ENCODE results near the gene NR5A2.

Gene NR5A2

DNA sequence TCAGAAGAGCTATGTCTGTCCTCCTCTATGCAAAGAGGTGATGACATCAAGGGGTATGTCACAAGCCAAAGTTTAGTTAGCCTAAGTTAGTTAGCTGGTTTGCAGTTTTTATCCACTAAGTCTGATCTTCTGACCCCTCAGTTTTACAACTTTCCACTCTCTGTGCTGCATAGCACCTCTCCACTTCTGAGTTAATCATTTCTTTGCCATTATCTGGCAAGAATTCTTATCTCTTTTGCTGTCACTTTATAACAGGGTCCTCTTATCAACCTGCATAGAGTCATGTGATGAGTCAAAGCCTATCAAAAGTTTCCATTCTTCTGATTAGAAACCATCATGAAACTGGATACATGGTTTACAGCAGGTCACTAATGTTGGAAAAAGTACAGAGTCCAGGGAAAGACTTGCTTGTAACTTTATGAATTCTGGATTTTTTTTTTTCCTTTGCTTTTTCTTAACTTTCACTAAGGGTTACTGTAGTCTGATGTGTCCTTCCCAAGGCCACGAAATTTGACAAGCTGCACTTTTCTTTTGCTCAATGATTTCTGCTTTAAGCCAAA is at the start of gene NR5A2:
TSS of gene NR5A2 (plus strand) at position 447 of the 560 bp plus-strand sequence. CDS start 138 bp downstream, outside the sequence.
- no peak for DNase-seq (ENCODE audit: low spot score)

DNA sequence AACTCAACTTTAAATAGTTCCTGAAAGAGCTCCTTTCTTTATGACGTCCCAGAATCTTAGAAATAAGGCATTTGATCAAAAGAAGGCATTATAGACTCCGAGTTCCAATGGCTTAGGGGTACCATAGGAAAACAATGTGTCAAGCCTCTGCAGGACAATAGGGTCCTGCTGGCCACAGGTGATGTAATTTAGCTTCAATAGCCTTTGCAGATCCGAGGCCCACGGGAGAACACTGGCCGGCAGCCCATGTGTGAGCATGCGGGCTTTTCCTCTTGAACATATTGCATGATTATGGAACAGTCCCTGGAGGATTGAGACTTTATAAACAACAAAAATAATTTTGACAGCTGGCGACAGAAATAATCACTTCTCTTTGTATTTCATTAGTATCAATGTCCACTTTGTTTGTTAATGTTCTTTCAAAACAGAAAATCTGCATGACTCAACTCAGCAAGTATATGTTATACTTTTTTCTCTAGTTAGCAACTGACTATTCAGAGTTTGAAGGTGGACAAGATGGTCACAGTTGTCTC is 49.0 kb upstream of the NR5A2 start:
- no peak for DNase-seq (ENCODE audit: low spot score)

DNA sequence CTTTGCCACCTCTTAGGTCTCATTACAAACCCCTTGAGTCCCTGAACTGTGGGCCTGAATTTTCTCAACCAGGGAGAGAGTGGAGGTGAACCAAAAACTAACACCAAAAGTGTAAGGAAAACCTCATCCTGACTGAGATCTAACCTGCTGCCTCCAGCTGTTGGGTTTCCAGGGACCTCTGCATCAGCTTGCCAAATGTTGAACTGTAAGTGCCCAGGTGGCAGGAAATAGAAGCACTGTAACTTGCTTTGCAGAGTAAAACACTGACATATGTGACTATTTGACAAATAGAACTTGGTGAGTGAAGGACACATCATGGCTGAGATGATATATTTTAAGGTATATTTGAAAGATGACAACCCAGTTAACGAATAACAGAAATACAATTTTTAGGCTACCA is 48.4 kb upstream of the NR5A2 start:
- no peak for DNase-seq (ENCODE audit: low spot score)

DNA sequence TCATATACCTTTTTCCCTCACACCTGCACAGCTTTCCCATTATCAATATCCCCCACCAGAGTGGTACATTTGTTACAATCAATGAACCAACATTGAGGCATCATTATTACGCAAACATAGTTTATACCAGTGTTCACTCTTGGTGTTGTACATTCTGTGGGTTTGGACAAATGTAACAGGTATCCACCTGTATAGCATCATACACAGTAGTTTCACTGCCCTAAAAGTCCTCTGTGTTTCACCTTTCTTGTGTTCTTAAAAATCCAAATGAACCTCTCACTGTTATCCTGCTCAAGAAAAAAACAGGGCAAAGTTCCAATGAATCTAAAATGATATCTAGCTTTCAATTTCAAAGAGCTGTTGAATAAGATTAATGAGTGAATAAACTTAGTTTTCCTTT is 45.9 kb upstream of the NR5A2 start:
- DNase-seq (ENCODE audit: low spot score): no peak

DNA sequence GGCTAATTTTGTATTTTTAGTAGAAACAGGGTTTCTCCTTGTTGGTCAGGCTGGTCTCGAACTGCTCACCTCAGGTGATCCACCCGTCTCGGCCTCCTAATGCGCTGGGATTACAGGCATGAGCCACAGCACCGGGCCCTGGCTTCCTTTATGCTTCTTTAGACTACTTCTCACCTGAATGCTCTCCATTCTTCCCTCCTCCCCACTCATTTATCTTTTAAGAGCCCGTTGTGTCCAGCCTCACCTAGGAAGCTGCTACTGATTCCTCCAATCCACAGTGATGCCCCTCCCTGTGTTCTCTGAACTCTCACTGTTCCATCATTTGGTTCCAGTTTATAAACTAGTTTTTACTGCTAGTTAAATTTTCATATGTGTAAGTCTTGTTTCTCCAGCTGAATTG is 44.9 kb upstream of the NR5A2 start:
- DNase-seq (ENCODE audit: low spot score): no peak

DNA sequence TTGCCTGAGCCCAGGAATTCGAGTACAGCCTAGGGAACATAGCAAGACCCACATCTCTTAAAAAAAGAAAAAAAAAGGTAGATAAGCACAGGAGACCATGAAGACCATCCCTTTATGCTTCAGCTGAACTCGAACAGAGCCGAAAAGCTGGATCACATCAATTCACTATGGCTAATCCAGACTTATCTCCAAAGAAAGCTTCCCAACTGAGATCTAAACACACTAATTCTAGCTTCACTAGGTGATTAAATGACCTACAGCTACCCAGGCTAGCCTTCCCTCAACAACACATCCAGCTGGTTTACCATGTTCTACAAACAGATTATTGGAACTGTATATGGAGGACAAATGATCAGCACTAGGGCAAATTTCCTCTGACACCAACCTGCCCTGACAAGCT is 44.0 kb upstream of the NR5A2 start:
- no peak for DNase-seq (ENCODE audit: low spot score)

DNA sequence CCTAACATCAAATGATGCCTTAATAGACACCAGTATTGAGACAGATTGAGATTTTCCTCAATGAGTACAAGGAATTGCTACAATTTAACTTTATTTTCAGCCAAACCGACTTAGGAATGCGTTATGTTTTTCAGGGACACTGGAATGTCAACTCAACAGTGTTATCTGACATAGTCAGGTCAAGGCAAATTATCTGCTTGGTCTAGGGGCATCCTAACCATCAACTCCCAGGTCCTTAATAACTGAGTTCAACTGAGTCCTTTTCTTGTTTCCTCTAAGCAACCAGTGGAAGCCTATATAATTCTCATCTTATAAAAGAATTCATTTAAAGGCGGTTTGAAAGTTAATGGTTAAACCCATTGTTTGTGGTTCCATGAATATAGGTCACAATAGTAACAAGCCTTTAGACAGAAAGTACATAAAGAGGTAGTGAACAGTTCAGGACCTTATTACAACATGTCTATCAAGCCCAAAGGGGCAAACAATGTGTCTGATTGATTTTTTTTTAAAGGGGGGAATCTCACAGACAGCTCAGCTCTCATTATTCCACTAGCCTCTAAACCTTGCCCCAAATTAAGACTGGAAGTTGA is 32.3 kb upstream of the NR5A2 start:
- DNase-seq (ENCODE audit: low spot score): no peak

DNA sequence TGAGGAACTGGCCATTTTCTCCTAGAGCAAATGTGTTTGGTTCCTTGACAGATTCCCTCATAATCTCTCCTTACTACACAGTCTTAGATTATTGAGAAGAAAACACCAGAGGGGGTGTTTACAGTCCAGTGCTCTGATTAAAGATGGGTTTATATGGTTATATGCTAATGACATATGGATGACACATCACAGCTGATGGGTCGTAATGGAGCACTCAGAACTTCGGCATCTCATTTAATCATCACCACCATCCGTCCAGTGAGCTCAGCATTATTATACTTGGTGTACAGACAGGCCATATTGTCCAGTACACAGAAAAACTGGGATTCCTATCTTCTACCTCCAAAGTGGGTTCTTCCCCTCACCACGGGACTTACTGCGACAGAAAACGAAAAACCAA is 22.3 kb upstream of the NR5A2 start:
- no peak for DNase-seq (ENCODE audit: low spot score)

DNA sequence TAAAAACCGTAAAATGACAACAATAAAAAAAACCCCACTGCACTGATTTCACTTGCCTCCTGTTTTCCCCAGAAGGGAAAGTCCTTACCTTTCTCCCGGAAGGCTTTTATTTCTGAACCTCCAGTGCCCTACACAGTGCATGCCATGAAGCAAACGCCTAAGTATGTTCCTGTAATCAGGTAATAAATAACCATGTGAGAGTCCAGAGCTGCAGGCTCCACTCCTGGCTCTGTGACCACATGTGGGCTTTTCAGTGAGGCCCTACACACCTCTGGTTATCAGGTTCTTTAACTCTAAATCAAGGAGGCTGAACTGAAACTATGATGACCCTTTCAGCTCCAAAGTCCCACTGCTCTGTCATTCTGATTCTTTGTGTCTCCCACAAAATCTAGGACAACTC is 20.8 kb upstream of the NR5A2 start:
- no peak for DNase-seq (ENCODE audit: low spot score)

DNA sequence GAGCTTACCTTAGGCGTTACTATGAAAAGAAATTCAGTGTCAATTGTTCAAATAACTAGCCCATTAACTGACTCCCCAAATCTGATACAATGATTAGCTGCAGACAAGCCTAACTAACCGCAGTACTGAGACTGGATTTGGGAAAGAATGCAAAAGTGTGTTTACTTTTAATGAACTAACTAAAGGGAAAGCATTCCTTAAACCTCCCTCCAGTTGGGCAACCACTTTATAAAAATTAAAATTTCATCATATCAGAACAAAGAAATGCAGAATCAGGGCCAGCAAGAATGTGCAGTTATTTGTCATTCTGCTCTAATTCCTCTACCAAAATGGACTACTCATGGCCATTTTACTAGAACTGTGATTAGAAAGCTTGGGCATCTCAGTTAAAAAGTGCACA is 11.7 kb upstream of the NR5A2 start:
- DNase-seq (ENCODE audit: low spot score): no peak

DNA sequence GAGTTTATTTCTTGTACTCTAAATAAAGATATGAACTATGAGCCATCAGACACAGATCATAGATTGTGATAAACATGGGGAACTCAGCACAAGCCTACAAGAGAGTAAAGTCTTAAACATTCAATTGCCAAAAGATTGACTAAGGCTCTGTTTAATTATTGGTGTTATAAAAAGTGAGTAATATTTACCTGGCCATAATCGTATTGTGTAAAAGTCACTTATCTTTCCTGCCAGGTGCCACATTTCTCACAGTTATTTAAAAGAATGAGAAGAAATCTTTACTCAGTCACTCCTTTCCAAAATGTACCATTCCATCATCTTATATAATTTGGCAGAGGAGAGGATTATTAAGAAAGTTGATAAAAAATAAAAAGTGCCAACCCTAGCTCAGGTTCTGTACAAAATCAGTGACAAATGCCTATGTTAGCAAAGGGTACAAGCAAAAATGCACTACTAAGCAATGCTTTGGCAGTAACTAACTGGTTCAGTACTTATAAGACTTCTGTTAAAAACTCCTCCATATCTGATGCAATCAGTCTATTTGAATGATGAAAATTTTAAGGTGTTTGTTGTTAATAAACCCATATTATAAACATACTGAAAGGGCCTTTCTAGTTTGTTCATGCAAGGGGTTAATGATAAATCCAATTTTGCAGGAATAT is 5.8 kb upstream of the NR5A2 start:
- DNase-seq (ENCODE audit: low spot score): no peak

DNA sequence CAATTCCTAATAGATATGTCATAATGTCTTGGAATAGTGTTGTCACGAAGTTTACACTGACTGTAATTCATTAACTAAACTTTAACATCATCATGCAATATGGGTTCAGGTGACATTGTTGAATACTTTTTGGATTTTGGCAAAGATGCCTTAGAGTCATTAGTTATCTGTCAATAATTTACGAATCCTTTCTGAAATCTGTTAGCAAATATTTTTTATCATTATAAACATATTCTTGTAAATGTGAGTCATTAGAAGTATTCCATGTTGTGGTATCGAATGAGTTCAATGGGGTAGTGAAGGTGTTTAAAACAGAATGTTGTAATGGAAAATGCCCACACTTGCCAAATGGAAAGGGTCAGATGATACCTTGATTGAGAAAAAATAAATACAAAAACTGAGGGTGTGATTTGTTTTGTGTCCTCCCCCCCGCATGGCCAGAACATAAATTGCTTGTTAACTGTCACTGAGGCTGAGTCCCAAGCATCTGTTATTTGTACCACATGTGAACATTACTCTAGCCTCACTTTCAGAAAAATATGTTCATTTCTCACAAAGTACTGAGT is 5.2 kb upstream of the NR5A2 start:
- DNase-seq (ENCODE audit: low spot score): no peak

DNA sequence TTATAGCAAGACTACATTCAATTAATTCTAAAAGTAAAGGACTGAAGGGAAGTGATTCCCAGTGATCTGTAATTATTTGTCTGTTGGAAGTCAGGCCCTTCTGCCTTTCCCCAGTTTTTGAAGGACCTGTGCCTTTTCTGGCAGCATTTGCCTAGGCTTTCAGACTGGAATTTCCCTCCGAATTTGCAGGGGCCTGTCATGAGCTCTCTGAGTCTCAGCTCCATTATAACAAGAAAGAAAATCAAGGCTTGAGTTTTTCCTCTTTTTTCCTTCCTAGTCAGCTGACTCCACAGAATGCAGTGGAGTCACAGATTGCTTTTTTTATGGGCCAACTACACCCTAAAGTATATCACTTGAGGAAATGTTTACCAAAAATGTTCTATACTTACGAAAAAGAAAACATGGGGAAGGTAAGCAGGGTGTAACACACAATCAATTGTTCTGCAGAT is 1.1 kb downstream of the NR5A2 start:
- DNase-seq (ENCODE audit: low spot score): no peak

DNA sequence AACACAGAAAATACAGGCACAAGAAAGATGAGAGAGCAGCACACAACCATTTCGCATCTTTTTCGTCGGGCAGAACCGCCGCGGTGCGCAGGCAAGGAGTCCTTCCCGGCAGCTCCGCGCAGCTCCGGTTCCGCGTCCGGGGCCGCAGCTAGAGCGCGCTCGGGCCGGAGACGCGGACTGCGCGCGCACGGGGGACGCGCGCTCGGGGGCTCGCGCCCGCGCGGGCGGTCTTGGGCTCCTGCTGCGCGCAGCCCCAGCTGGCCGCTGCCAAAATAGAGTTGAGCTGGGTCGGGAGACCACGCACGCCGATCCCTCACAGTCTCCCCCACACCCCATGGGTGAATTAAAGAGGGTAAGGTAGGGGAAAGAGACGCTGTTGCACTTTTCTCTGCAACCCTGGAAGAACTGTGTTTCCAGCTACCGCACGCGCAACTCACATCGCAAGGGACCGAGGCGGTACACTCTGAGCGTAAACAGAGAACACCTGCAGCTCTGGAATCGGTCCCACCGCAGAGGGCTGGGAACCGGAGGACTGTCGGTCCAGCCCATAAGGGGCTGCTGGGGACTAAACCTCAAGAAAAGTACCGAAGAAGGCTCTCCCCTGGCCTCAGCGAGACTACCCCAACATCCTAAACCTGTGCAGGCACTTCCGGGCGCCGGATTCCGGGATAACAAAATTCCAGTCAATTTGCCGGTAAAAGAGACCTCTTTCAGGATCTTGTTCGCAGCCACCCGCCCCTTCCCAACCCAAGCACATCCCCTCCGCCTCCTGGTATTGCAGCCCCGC is 1.7 kb downstream of the NR5A2 start:
- DNase-seq (ENCODE audit: low spot score): peak; percentile 74

DNA sequence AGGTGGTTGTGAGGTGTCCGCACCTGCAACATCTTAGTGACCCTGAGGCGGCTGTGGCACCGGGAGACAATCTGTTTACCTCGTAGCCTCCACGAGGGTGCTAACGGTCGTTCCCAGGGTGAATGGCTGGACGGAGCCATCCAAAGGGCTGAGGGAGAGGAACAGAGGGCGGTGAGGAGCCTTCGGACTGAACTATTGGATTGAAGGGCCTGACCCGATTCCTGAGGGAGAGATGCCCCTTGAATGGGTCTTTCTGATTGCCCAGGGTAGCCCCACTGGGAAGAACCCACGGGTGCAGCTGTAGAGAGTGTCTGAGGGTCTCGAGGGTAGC is 2.3 kb downstream of the NR5A2 start:
- no peak for DNase-seq (ENCODE audit: low spot score)

DNA sequence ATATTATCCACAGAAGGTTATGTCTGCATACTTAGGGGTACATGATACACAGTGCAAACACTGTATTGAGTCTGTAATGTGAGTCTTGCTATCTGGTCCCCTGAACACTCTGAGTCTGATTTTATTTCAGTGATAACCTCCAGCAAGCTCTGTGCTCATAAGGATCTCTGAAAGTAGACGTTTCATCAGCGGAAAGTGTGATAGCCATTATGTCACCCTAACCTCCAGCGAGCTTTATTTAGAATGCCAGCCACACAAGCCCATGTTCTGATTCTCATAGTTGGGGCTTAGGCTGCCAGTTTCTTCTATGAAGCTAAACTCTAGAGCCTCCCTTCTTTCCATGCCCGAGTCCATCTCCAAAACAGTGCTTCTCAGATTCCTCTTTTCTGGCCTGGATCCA is 3.3 kb downstream of the NR5A2 start:
- no peak for DNase-seq (ENCODE audit: low spot score)

DNA sequence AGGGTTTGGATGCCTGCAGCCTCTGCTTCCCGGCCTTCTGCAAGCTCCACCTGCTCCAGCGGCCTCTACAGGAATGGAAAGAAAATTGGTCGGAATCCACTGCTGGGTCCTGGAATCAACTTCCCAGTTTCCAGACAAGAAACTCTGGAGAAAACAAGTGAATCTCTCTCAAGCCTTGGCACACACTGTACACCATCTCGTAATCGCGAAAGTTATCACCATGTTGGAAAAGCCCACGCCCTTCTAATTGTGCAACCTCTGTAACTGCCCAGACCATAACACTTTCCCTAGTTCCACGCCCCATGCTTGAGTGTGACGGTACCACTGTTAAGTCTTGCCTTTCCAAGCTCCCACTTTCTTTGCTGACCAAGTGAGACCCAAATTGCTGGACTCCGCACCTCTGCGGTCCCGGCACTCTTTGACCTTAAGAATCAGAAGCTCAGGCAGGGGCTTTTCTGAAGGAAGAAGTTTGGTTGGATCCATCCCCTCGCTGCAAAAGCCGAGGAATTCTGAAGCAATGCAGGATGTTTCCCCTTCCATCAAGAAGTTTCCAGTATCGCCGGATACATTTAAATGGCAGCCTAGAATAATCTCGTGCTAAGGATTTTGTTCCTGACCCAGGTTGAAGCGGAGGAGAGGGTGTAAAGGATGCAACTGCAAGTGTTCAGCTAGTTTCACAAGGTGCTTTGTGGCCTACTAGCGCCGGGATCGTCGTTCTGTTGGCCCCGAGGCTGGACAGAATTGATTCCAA is 6.2 kb downstream of the NR5A2 start:
- DNase-seq (ENCODE audit: low spot score): no peak

DNA sequence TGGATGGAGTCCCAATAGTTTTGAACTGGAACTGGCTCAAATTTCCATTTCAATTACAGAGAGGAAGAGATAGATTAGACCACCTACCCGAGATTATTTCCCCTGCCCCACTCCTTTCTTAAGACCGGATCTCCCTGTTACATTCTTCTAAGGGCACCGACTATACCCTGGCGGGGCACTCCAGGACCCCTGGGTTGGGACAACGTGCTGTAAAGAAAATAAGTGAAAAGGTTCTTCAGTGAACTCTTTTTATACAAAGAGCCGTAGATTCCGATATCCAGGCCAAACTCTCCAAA is 6.7 kb downstream of the NR5A2 start:
- DNase-seq (ENCODE audit: low spot score): no peak

DNA sequence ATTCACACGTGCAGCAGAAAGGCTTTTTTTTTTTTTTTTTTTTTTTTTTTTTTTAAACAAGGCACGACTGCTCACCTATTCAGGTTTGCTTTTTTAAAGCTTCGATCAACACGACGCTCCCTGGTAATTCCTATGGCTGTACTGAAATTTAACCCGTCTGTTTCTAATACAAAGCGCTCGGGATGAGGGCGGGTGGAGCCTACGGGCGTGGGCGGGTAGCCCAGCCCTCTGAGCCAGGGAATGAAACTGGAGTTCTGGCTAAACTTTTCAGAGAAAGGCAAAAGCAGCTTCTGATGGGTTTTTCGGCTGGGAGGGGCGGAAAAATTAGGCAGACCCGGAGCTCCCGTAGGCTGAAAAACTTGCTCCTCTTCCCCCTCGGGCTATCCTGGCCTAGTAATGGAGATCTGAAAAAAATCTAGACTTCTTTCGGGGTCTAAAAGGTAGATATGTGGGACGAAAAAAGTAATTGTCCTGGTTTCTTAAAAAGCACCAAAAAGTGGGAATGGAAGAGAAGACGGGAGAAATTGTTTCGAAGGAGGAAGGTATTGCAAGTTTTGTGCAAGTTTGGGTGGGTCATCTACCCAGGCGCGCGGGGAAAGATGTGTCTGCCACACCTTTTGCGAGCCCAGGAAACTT is 7.4 kb downstream of the NR5A2 start:
- DNase-seq (ENCODE audit: low spot score): no peak

DNA sequence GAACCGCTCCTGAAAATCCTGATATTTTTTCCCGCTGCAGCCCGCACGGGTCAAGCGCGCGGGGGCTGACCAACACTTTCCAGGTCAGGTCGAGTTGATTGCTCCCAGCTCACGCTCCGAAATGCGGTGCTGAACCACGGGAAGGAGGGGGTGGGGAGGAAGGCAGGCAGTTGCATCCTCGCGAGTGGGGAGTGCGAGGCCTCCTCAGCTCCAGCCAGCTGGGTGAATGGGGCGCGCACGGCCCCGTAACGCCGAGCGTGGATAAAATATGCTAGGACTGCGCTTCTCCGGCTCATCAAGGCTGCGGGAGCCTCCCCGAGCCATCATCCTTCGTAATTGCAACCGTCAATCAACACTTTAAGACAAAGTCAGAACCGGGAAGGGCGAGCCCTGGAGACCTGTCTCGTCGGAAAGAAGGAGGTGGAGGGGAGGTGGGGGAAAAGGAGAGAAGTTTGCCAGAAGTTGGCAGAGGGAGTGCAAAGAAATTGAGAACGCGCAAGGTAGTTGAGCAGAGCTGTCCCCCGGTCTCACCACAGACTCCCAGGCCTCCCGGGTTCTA is 8.0 kb downstream of the NR5A2 start:
- DNase-seq (ENCODE audit: low spot score): no peak

DNA sequence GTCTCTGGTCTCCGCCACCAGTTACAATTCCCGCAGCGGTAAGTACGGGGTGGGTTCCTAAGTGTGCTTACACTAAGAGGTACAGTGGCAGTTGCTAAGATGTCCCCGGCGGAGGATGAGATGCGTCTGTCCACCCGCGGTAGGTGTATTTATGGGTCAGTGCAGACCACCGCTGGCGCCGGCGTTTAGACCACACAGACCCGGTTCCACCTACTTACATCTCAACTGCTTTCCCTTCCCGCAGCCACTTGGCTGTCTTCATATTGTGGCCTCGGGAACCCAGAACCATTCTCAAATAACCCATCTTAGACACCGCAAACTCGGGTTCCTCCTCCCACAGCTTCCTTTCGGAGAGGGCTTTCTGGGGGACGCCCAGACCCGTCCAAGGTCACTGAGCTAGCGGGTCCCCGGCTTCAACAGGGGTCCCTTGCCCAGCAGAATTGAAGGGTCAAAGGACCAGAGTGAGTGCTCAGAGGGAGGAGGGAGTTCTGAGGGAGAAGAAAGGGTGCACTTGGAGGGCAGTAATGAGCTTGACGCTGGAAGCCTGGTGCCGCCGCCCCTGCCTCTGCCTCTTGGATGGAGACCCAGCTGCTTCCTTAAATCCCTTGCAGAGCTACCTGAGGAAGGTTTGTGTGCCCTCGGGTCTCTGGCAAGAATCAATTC is 8.6 kb downstream of the NR5A2 start:
- DNase-seq (ENCODE audit: low spot score): no peak

All from germinal center (tissue), 1 donor.